HUES64 (cell line): ENCODE measurements around the gene SCAI.
"Not testable (repeated sequence)": the region's sequence is repeated elsewhere in the genome, so short reads cannot be mapped to it uniquely, and the experiment has no call there.

Experiments used
- H3K27ac ChIP-seq: 2 replicates; pipeline ENCODE4 v1.7.0; 2013; ENCODE audit warnings: low read depth, low read length, inconsistent platforms
- H3K27me3 ChIP-seq: 2 replicates; pipeline ENCODE4 v1.6.1; 2013; ENCODE audit warnings: mild to moderate bottlenecking, low read length; ENCODE audit not compliant: insufficient read depth
- H3K36me3 ChIP-seq: 2 replicates; pipeline ENCODE4 v1.6.1; 2013; ENCODE audit warnings: mild to moderate bottlenecking, low read length; ENCODE audit not compliant: insufficient read depth
- H3K4me1 ChIP-seq: 2 replicates; pipeline ENCODE4 v1.6.1; 2013; ENCODE audit warnings: mild to moderate bottlenecking, low read length, moderate library complexity; ENCODE audit not compliant: insufficient read depth
- H3K4me3 ChIP-seq: 2 replicates; pipeline ENCODE4 v1.5.1; 2013; ENCODE audit warnings: mild to moderate bottlenecking, low read length, moderate library complexity
- H3K9ac ChIP-seq: 2 replicates; pipeline ENCODE4 v1.6.1; 2013; ENCODE audit warnings: mild to moderate bottlenecking, low read depth, low read length
- H3K9me3 ChIP-seq: 2 replicates; pipeline ENCODE4 v1.6.1; 2013; ENCODE audit warnings: low read depth, low read length; ENCODE audit not compliant: insufficient read depth
- WGBS: fragments of 150-250, 120-280 bp; methylation state at CpG from one replicate; pipeline ENCODE4 v1.1.7; 2013; ENCODE audit warnings: missing lambda C conversion rate; 5-methylcytosine and 5-hydroxymethylcytosine counted together

SCAI gene

DNA sequence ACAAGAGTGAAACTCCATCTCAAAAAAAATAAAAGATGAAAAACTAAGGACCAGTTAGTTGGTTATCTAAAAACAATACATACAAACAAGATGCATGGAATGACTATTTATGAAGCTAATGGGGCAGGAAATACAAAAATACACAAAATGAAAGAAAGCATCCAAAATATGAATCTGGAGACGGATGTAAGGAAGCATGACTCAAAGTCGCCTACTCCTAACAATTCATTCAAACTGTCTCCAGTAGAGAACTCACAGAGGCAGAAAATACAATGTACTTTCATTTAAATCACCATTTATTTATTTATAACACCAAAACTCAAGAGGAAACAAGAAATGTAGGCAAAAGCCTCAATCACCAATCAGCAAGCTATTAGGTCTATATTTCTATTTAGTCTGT, 68.4 kb downstream of the SCAI start:
- Histone ChIP-seq H3K9me3 (no peaks in the 10 kb centered on the region), H3K27ac (no peak overlapping the region), H3K27me3 (no peaks in the 10 kb centered on the region), H3K4me1 (no peaks in the 10 kb centered on the region), H3K9ac (no peak overlapping the region), H3K4me3 (no peak overlapping the region), H3K36me3 (0 out of 2 replicates have a peak, but pooled peaks cover 3% of the 10 kb centered on the region)
- WGBS: 94% methylated on average over 2 of the region's 2 CpGs

GRCh38 chr9:125066839-125067619, 76.3 kb downstream of the SCAI start:
- WGBS: 87% methylated on average over 9 of the region's 10 CpGs
- H3K4me3 ChIP-seq: no peak overlapping the region
- no peak overlapping the region for H3K9ac ChIP-seq
- H3K4me1 ChIP-seq: no peaks in the 10 kb centered on the region
- H3K27ac ChIP-seq: no peak overlapping the region
- H3K9me3 ChIP-seq: no peaks in the 10 kb centered on the region
- no peaks in the 10 kb centered on the region for H3K27me3 ChIP-seq
- H3K36me3 ChIP-seq: no peaks in the 10 kb centered on the region

DNA sequence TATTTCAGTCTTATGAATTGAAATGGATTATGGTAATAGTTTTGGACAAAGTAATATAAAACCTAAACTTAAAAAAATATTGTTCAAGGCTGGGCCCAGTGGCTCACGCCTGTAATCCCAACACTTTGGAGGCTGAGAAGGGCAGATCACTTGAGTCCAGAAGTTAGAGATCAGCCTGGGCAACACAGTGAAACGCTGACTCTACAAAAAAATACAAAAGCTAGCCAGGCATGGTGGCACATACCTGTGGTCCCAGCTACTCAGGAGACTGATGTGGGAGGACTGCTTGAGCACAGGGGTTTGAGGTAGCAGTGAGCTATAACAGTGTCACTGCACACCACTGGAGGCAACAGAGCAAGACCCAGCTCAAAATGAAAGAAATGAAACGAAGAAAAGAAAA, 81.9 kb downstream of the SCAI start:
- peaks cover 5% of the 10 kb centered on the region; the same call in 1 of the 2 replicates for H3K36me3 ChIP-seq
- no peak overlapping the region for H3K27ac ChIP-seq
- no peaks in the 10 kb centered on the region for H3K9me3 ChIP-seq
- no peak overlapping the region for H3K4me3 ChIP-seq
- WGBS: 92% methylated on average over 2 of the region's 3 CpGs
- H3K27me3 ChIP-seq: no peaks in the 10 kb centered on the region
- no peaks in the 10 kb centered on the region for H3K4me1 ChIP-seq
- no peak overlapping the region for H3K9ac ChIP-seq

DNA sequence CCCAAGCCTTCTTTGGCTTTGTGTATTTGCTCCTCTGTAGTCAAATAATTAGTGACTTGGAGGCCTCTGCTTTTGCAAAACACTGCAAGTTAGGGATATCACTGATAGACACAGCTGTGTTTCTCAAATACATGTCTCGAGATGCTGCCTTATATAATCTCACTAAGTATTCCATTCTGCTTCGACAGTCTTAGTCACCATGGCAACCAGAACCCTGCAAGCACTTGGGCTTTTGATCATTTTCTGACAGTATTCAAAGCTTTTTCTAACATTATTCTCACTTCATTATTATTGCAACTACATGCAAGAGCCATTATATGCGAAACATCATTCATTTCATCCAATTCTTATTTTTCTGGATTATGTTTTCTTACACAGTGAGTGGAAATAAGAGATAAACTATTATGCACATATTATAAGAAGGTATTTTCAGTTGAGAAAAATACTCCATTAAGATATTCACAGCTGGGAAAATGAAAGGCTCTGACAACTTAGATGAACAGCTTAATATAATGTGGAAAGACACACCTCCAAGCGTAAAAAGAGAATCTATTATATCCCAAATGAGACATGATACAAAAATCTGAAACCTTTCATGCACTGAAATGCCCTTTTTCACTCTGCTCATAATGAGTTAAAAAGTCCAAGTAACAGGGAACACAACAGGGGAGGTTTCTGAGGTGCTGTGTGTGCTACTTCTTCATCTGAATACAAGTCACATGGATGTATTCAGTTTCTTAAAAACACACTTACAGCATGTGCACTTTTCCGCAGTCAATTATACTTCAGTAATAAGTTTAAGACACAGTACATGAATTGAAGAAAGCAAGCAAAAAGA, 93.9 kb downstream of the SCAI start:
- no peaks in the 10 kb centered on the region for H3K9me3 ChIP-seq
- H3K27me3 ChIP-seq: no peaks in the 10 kb centered on the region
- H3K4me3 ChIP-seq: no peak overlapping the region
- H3K36me3 ChIP-seq: peaks cover 11% of the 10 kb centered on the region; the same call in 1 of the 2 replicates
- H3K27ac ChIP-seq: no peak overlapping the region
- WGBS: 96% methylated on average over 4 of the region's 5 CpGs
- no peaks in the 10 kb centered on the region for H3K4me1 ChIP-seq
- no peak overlapping the region for H3K9ac ChIP-seq

GRCh38 chr9:125043631-125044030, 99.7 kb downstream of the SCAI start:
- H3K36me3 ChIP-seq: peaks cover 5% of the 10 kb centered on the region; the same call in 1 of the 2 replicates
- H3K27ac ChIP-seq: no peak overlapping the region
- no peaks in the 10 kb centered on the region for H3K9me3 ChIP-seq
- H3K4me1 ChIP-seq: no peaks in the 10 kb centered on the region
- no peak overlapping the region for H3K9ac ChIP-seq
- WGBS: 94% methylated on average over 6 of the region's 6 CpGs
- H3K27me3 ChIP-seq: no peaks in the 10 kb centered on the region
- H3K4me3 ChIP-seq: no peak overlapping the region

GRCh38 chr9:125043148-125043547, 100.2 kb downstream of the SCAI start:
- no peaks in the 10 kb centered on the region for H3K27me3 ChIP-seq
- no peak overlapping the region for H3K4me3 ChIP-seq
- no peak overlapping the region for H3K27ac ChIP-seq
- H3K36me3 ChIP-seq: peaks cover 5% of the 10 kb centered on the region; the same call in 1 of the 2 replicates
- no peak overlapping the region for H3K9ac ChIP-seq
- H3K9me3 ChIP-seq: no peaks in the 10 kb centered on the region
- H3K4me1 ChIP-seq: no peaks in the 10 kb centered on the region
- WGBS: 92% methylated on average over 3 of the region's 3 CpGs

GRCh38 chr9:125038166-125038565, 105.2 kb downstream of the SCAI start:
- no peaks in the 10 kb centered on the region; the same call in 1 of the 2 replicates for H3K36me3 ChIP-seq
- H3K4me3 ChIP-seq: no peak overlapping the region
- no peak overlapping the region for H3K27ac ChIP-seq
- WGBS: 100% methylated on average over 2 of the region's 2 CpGs
- H3K9me3 ChIP-seq: no peaks in the 10 kb centered on the region
- H3K9ac ChIP-seq: no peak overlapping the region
- H3K27me3 ChIP-seq: no peaks in the 10 kb centered on the region
- H3K4me1 ChIP-seq: no peaks in the 10 kb centered on the region

DNA sequence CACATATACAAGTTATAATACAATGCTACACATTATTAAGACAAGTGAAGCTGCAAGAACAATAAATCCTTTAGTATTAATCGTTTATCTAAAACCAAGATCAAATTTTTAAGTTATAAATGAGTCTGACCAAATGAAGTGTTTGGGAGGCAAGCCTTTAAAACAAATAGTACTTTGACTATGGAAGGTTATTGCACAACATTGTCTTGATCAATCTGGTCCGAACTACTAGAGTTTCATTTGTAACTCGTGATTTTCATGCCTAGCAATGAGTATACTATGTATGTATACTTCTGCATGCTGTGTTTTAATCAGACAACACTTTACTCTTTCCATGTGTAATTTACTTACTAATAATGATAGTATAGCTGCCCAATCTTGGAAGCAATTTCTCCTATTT, 115.3 kb downstream of the SCAI start:
- Histone ChIP-seq H3K36me3 (peaks cover 46% of the 10 kb centered on the region), H3K9me3 (no peaks in the 10 kb centered on the region), H3K4me1 (no peaks in the 10 kb centered on the region), H3K4me3 (no peak overlapping the region), H3K9ac (no peak overlapping the region), H3K27ac (no peak overlapping the region), H3K27me3 (no peaks in the 10 kb centered on the region)
- WGBS: 92% methylated on average over 3 of the region's 3 CpGs

DNA sequence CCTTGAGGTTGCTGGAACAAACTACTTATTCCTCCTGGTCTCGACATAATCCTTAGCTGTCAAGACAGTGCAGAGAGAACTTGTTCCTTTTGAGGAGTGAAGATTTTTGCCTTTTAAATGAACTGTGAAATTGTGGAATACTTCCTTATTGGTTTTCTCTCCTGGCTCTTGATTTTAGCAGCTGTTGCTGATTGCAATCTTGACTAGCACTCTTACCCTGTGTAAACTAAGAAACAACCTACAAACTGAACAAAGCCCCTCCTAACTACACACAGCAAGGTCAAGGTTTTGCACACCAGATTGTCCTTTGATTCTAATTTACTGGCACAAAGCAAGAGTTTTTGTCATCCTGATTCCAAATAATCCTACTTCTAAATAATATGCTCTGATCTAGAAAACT, 118.4 kb downstream of the SCAI start:
- H3K9me3 ChIP-seq: 0 out of 2 replicates have a peak, but pooled peaks cover 3% of the 10 kb centered on the region
- WGBS: 94% methylated on average over 1 of the region's 1 CpG
- no peak overlapping the region for H3K9ac ChIP-seq
- no peaks in the 10 kb centered on the region for H3K27me3 ChIP-seq
- no peak overlapping the region for H3K27ac ChIP-seq
- H3K36me3 ChIP-seq: peaks cover 71% of the 10 kb centered on the region
- no peak overlapping the region for H3K4me3 ChIP-seq
- no peaks in the 10 kb centered on the region for H3K4me1 ChIP-seq

DNA sequence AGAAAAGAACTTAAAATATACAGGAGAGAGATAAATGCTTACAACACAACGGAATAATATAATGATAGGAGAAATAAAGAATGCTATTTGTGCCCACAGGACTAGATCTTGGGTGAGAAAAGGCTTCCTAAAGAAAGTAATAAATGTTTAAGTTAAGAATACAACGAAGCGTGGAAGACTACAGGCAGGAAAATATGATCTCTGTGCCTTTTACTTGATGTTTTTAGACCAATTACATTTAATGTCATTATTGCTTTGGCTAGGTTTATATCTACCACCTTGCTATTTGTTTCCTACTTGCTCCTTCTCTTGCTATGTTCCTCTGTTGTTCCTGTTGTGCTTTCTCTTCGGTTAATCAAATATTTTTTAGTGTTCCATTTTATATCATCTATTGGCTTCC, 122.3 kb downstream of the SCAI start:
- Histone ChIP-seq H3K4me3 (no peak overlapping the region), H3K9me3 (0 out of 2 replicates have a peak, but pooled peaks cover 3% of the 10 kb centered on the region), H3K27me3 (no peaks in the 10 kb centered on the region), H3K27ac (no peak overlapping the region), H3K36me3 (peaks cover 76% of the 10 kb centered on the region), H3K4me1 (no peaks in the 10 kb centered on the region), H3K9ac (no peak overlapping the region)
- 100% methylated on average over 4 of the region's 4 CpGs for WGBS

DNA sequence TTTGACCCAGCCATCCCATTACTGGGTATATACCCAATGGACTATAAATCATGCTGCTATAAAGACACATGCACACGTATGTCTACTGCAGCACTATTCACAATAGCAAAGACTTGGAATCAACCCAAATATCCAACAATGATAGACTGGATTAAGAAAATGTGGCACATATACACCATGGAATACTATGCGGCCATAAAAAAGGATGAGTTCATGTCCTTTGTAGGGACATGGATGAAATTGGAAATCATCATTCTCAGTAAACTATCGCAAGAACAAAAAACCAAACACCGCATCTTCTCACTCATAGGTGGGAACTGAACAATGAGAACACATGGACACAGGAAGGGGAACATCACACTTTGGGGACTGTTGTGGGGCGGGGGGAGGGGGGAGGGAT, 127.7 kb downstream of the SCAI start:
- 94% methylated on average over 1 of the region's 5 CpGs for WGBS
- H3K4me3 ChIP-seq: not testable (repeated sequence)

More for the DNA sequence above, 127.7 kb downstream of the SCAI start:
- not testable (repeated sequence) for H3K4me1 ChIP-seq, H3K27ac ChIP-seq, H3K9me3 ChIP-seq, H3K9ac ChIP-seq, H3K27me3 ChIP-seq
- peaks cover 36% of the 10 kb centered on the region for H3K36me3 ChIP-seq
